OCI-LY3 (cell line): ENCODE results near the gene BTBD9.

ENCODE experiments used
- CTCF ChIP-seq: fragments of 200-600, 300-600 bp; sonication (generic); IDR thresholded peaks from 2 replicates; pipeline ENCODE4 v1.5.1; 2014; ENCODE audit warnings: antibody characterized with exemption, low read length, low read depth
- EZH2phosphoT487 ChIP-seq: fragments of 200-600 bp; shearing (Covaris generic); IDR thresholded peaks from 2 replicates; pipeline ENCODE4 v1.6.1; 2018; ENCODE audit warnings: antibody characterized with exemption, mixed run types, low read depth

- TF ChIP-seq CTCF (no peak), EZH2phosphoT487 (no peak)
These were observed 132.6 kb downstream of the BTBD9 start for GRCh38 chr6:38507173-38507572.
